ENCODE data around the gene TEX13D. TPM values are rescaled to one million over a fixed set of nuclear protein-coding genes. Genes with fewer than 3 reads are reported as not detected.

Gene TEX13D
- total RNA-seq (2021; ENCODE audit: unreplicated experiment) (0.15 TPM), Bru-seq, nascent RNA (not detected), BruChase-seq, experiment 1, labeled RNA remaining after a 6-hour chase (not detected), BruChase-seq, experiment 2, labeled RNA remaining after a 2-hour chase (percentile 19 among the genes with signal in this experiment)
- not detected in 2 replicates for polyA plus RNA-seq (2012)
- long read RNA-seq = 0 reads

DNA sequence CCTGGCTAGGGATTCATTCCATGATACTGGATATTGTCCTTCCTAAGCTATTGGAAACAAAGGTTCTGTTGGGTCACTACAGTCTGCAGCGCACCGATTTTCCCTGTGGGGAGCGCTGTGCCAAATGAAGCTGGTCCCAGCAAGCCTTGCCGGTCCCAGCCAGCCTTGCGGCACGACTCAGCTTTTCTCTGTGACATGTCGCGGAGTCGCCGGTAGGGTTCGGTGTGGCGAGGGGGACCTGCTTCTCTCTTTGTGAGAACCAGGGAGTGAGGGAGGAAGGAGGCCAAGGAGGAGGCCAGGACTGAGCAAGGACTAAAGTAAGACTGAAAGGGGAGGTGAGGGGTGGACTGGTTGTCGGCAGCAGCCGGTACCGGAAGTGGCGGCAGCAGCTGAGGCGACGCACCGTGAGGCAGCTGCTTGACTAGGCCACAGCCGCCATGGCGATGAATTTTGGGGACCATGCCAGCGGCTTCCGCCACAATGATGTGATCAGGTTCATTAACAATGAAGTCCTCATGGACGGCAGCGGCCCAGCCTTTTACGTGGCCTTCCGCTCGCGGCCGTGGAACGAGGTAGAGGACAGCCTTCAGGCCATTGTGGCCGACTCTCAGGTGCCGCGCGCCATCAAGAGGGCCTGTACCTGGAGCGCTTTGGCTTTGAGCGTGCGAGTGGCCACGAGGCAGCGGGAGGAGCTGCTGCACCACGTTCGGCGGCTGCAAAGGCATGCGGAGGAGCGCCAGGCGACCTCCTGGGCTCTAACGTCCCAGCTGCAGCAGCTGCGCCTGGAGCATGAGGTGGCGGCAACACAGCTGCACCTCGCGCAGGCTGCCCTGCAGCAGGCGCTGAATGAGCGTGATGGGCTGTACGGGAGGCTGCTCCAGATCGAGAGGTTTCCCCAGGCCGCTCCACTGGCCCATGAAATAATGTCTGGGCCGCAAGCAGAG is at the start of gene TEX13D:
TEX13D (plus strand) TSS at position 180 of the 944 bp plus-strand sequence; CDS start at position 438, 258 bp downstream.
- BruUV-seq (replicated peaks) = no TSS peak

GRCh38 chrX:124289443-124289842 is 43.0 kb upstream of the TEX13D start:
- no peak overlapping the region for H2AFZ ChIP-seq (ENCODE audit: low read depth, low read length, poor library complexity, severe bottlenecking)
- CTCF ChIA-PET = no interaction called here
- POLR2A ChIA-PET = no interaction called here
- H3K9ac ChIP-seq (ENCODE audit: low read length) = no peak overlapping the region
- no TSS peak for BruUV-seq (replicated peaks)
- no peaks in the 10 kb centered on the region for H3K36me3 ChIP-seq (ENCODE audit: control insufficient read depth in 1 of 2, insufficient read depth in 2 of 2, low read length in 2 of 2)
- RAD21 ChIA-PET (ENCODE audit: low non-redundant PET in 1 of 2, low total read pairs in 2 of 2, uncharacterized antibody in 2 of 2, unreplicated experiment in 2 of 2) = no interaction called here
- H3K27me3 ChIP-seq (ENCODE audit: insufficient read depth, low read length) = no peaks in the 10 kb centered on the region
- intact Hi-C loops (cut with micrococcal nuclease) = no loop called here
- H3K4me3 ChIP-seq (replicated peaks in 1 of 2; ENCODE audit: low read depth in 1 of 2, low read length in 2 of 2) = no peak overlapping the region
- no peak for ATAC-seq
- no peaks in the 10 kb centered on the region for H3K79me2 ChIP-seq (ENCODE audit: insufficient read depth, low read length)
- H3K27ac ChIP-seq (ENCODE audit: low read depth, low read length) = no peak overlapping the region
- H3K9me2 ChIP-seq (ENCODE audit: insufficient read depth) = no peaks in the 10 kb centered on the region
- no peaks in the 10 kb centered on the region for H3K9me3 ChIP-seq (ENCODE audit: control insufficient read depth in 1 of 2, insufficient read depth in 1 of 2, low read depth in 1 of 2, low read length in 2 of 2)
- no peak for DNase-seq (ENCODE audit: low read depth, low spot score)
- no peaks in the 10 kb centered on the region for H3K4me1 ChIP-seq (ENCODE audit: control insufficient read depth in 1 of 2, insufficient read depth in 2 of 2, low read length in 2 of 2)
- H3K4me2 ChIP-seq (ENCODE audit: low read length) = no peak overlapping the region
- H4K20me1 ChIP-seq (ENCODE audit: insufficient read depth) = no peaks in the 10 kb centered on the region
- TF ChIP-seq, protein P1, sequence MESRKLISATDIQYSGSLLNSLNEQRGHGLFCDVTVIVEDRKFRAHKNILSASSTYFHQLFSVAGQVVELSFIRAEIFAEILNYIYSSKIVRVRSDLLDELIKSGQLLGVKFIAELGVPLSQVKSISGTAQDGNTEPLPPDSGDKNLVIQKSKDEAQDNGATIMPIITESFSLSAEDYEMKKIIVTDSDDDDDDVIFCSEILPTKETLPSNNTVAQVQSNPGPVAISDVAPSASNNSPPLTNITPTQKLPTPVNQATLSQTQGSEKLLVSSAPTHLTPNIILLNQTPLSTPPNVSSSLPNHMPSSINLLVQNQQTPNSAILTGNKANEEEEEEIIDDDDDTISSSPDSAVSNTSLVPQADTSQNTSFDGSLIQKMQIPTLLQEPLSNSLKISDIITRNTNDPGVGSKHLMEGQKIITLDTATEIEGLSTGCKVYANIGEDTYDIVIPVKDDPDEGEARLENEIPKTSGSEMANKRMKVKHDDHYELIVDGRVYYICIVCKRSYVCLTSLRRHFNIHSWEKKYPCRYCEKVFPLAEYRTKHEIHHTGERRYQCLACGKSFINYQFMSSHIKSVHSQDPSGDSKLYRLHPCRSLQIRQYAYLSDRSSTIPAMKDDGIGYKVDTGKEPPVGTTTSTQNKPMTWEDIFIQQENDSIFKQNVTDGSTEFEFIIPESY (IDR thresholded peaks at IDR 0.05; ENCODE audit: extremely low read depth, insufficient replicate concordance, low read length) = no peak
- TF ChIP-seq REST (IDR thresholded peaks at IDR 0.05; ENCODE audit: low read depth) (no peak), SRF (IDR thresholded peaks at IDR 0.05; ENCODE audit: low read depth) (no peak), EZH2phosphoT487 (IDR thresholded peaks at IDR 0.05; ENCODE audit: borderline replicate concordance) (no peak)

More for the DNA sequence above, at the start of gene TEX13D:
- no peak for TF ChIP-seq JUND (IDR thresholded peaks at IDR 0.05)
- TF ChIP-seq YY1 (IDR thresholded peaks at IDR 0.05; ENCODE audit: extremely low read depth, insufficient replicate concordance, low read depth, low read length) = no peak
- TF ChIP-seq POLR2A (IDR thresholded peaks at IDR 0.05; ENCODE audit: borderline replicate concordance, extremely low read depth, insufficient read depth, insufficient read length) = no peak
- TF ChIP-seq SIN3A (IDR thresholded peaks at IDR 0.05; ENCODE audit: low read depth) = no peak
- TF ChIP-seq ELF1 (IDR thresholded peaks at IDR 0.05; ENCODE audit: borderline replicate concordance, low read depth) = no peak
- TF ChIP-seq, protein P2, sequence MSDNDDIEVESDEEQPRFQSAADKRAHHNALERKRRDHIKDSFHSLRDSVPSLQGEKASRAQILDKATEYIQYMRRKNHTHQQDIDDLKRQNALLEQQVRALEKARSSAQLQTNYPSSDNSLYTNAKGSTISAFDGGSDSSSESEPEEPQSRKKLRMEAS (IDR thresholded peaks at IDR 0.05) = no peak
- TF ChIP-seq FOSL1 (IDR thresholded peaks at IDR 0.05; ENCODE audit: low read depth) = no peak
- TF ChIP-seq EZH2 (IDR thresholded peaks at IDR 0.05) = no peak
- H3K27me3 ChIP-seq (ENCODE audit: insufficient read depth, low read length) = no peaks in the 10 kb centered on the region; the same call in 1 of the 2 replicates
- intact Hi-C loops (cut with micrococcal nuclease) = no loop called here
- H3K9ac ChIP-seq (ENCODE audit: low read length) = no peak within 1 kb of the TSS
- ChIA-PET CTCF (no interaction called here), RAD21 (ENCODE audit: low non-redundant PET in 1 of 2, low total read pairs in 2 of 2, uncharacterized antibody in 2 of 2, unreplicated experiment in 2 of 2) (no interaction called here), POLR2A (no interaction called here)
- H2AFZ ChIP-seq (ENCODE audit: low read depth, low read length, poor library complexity, severe bottlenecking) = no peak within 1 kb of the TSS
- ATAC-seq = no peak
- H3K9me2 ChIP-seq (ENCODE audit: insufficient read depth) = no peaks in the 10 kb centered on the region
- H4K20me1 ChIP-seq (ENCODE audit: insufficient read depth) = no peaks in the 10 kb centered on the region
- no peaks in the 10 kb centered on the region for H3K79me2 ChIP-seq (ENCODE audit: insufficient read depth, low read length)
- H3K4me2 ChIP-seq (ENCODE audit: low read length) = no peak within 1 kb of the TSS
- no peaks in the 10 kb centered on the region for H3K36me3 ChIP-seq (ENCODE audit: control insufficient read depth in 1 of 2, insufficient read depth in 2 of 2, low read length in 2 of 2)
- H3K9me3 ChIP-seq (ENCODE audit: control insufficient read depth in 1 of 2, insufficient read depth in 1 of 2, low read depth in 1 of 2, low read length in 2 of 2) = no peaks in the 10 kb centered on the region
- no peak within 1 kb of the TSS for H3K4me3 ChIP-seq (replicated peaks in 1 of 2; ENCODE audit: low read depth in 1 of 2, low read length in 2 of 2)
- H3K4me1 ChIP-seq (ENCODE audit: control insufficient read depth in 1 of 2, insufficient read depth in 2 of 2, low read length in 2 of 2) = no peaks in the 10 kb centered on the region
- no peak for DNase-seq (ENCODE audit: low read depth, low spot score)
- no peak within 1 kb of the TSS for H3K27ac ChIP-seq (ENCODE audit: low read depth, low read length)
